PC-9 (cell line): ENCODE results near the gene CPNE4.

Source experiments
- EZH2 ChIP-seq: fragments of 200-600 bp; sonication (generic); IDR thresholded peaks from 2 replicates; pipeline ENCODE4 v1.8.0; 2017; ENCODE audit warnings: antibody characterized with exemption, low read depth
- TF ChIP-seq, protein P1 (sequence below): fragments of 200-600 bp; sonication (generic); conservative IDR thresholded peaks from 2 replicates; pipeline ENCODE4 v1.6.1; 2017; ENCODE audit warnings: mixed run types, antibody characterized with exemption, mild to moderate bottlenecking, moderate library complexity

- TF ChIP-seq, protein P1, sequence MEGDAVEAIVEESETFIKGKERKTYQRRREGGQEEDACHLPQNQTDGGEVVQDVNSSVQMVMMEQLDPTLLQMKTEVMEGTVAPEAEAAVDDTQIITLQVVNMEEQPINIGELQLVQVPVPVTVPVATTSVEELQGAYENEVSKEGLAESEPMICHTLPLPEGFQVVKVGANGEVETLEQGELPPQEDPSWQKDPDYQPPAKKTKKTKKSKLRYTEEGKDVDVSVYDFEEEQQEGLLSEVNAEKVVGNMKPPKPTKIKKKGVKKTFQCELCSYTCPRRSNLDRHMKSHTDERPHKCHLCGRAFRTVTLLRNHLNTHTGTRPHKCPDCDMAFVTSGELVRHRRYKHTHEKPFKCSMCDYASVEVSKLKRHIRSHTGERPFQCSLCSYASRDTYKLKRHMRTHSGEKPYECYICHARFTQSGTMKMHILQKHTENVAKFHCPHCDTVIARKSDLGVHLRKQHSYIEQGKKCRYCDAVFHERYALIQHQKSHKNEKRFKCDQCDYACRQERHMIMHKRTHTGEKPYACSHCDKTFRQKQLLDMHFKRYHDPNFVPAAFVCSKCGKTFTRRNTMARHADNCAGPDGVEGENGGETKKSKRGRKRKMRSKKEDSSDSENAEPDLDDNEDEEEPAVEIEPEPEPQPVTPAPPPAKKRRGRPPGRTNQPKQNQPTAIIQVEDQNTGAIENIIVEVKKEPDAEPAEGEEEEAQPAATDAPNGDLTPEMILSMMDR: no peak
- TF ChIP-seq EZH2: no peak
Measured at GRCh38 chr3:131503320-131503635, 531.5 kb downstream of the CPNE4 start.
